Activated naive CD8-positive, alpha-beta T cell treated with anti-CD3 and anti-CD28 coated beads, Interleukin-2, amount 10 ng/mL, durations not matched to agents 7 days and 5 days (primary cell): Measurements from ENCODE around the gene GPR45. TPM values are rescaled to one million over a fixed set of nuclear protein-coding genes. Genes with fewer than 3 reads are reported as not detected.

Experiments
- ATAC-seq: fragments of 150-1000 bp; cut with Tn5 transposase; one replicate; pipeline ENCODE4 v1.10.0; 2021; ENCODE audit warnings: low read depth, moderate library complexity
- POLR2A ChIA-PET: fragments of 350-600 bp; sonication (Branson Sonifier 250); formaldehyde crosslinking; loops from one replicate; lab custom pipeline; 2021; ENCODE audit warnings: antibody characterized with exemption; lab: Charles Lee
- DNase-seq: peaks from one replicate; pipeline ENCODE4 v3.0.0; 2021
- H3K27ac Mint-ChIP-seq: one replicate; pipeline ENCODE4 v1.8.0; 2022; ENCODE audit warnings: mild to moderate bottlenecking, mixed read lengths
- H3K27me3 Mint-ChIP-seq: one replicate; pipeline ENCODE4 v1.8.0; 2022; ENCODE audit warnings: mild to moderate bottlenecking, moderate library complexity, mixed read lengths
- H3K36me3 Mint-ChIP-seq: one replicate; pipeline ENCODE4 v1.8.0; 2021; ENCODE audit warnings: mild to moderate bottlenecking, mixed read lengths
- H3K4me1 Mint-ChIP-seq: one replicate; pipeline ENCODE4 v1.8.0; 2021; ENCODE audit warnings: mixed read lengths
- H3K4me3 Mint-ChIP-seq: one replicate; pipeline ENCODE4 v1.8.0; 2022; ENCODE audit warnings: mild to moderate bottlenecking, moderate library complexity, mixed read lengths
- H3K9me3 Mint-ChIP-seq: one replicate; pipeline ENCODE4 v1.8.0; 2021; ENCODE audit warnings: mixed read lengths
- total RNA-seq, 2 experiments: library from RNA; stranded (reverse); gene quantifications; one replicate each; pipeline ENCODE4 v1.2.3, GENCODE V29; 2021

The GPR45 gene
- total RNA-seq, 2 experiments from 2014 or later: not detected

GRCh38 chr2:105261061-105261460 lies 19.5 kb downstream of the GPR45 start:
- Mint-ChIP-seq H3K36me3 (peaks cover 3% of the 10 kb centered on the region), H3K9me3 (no peaks in the 10 kb centered on the region), H3K27ac (no peak overlapping the region), H3K4me1 (no peaks in the 10 kb centered on the region), H3K27me3 (no peaks in the 10 kb centered on the region), H3K4me3 (no peak overlapping the region)
- ATAC-seq (no peak), DNase-seq (no peak)
- POLR2A ChIA-PET: no interaction called here

- POLR2A ChIA-PET: no interaction called here
- no peaks in the 10 kb centered on the region for H3K4me1 Mint-ChIP-seq
- DNase-seq (no peak), ATAC-seq (no peak)
- H3K27ac Mint-ChIP-seq: no peak overlapping the region
- H3K27me3 Mint-ChIP-seq: no peaks in the 10 kb centered on the region
- no peaks in the 10 kb centered on the region for H3K9me3 Mint-ChIP-seq
- peaks cover 7% of the 10 kb centered on the region for H3K36me3 Mint-ChIP-seq
- no peak overlapping the region for H3K4me3 Mint-ChIP-seq
These were observed 21.1 kb downstream of the GPR45 start for GRCh38 chr2:105262651-105263091.

- DNase-seq: no peak
- ATAC-seq: no peak
- POLR2A ChIA-PET: no interaction called here
- no peak overlapping the region for H3K4me3 Mint-ChIP-seq
- H3K9me3 Mint-ChIP-seq: no peaks in the 10 kb centered on the region
- peaks cover 6% of the 10 kb centered on the region for H3K36me3 Mint-ChIP-seq
- H3K27ac Mint-ChIP-seq: no peak overlapping the region
- no peaks in the 10 kb centered on the region for H3K4me1 Mint-ChIP-seq
- no peaks in the 10 kb centered on the region for H3K27me3 Mint-ChIP-seq
These were observed 27.9 kb downstream of the GPR45 start for GRCh38 chr2:105269426-105269825.

GRCh38 chr2:105271393-105272045 lies 30.0 kb downstream of the GPR45 start:
- Mint-ChIP-seq H3K36me3 (peaks cover 2% of the 10 kb centered on the region), H3K27ac (no peak overlapping the region), H3K9me3 (no peaks in the 10 kb centered on the region), H3K4me3 (no peak overlapping the region), H3K27me3 (no peaks in the 10 kb centered on the region), H3K4me1 (no peaks in the 10 kb centered on the region)
- no peak for ATAC-seq
- DNase-seq: no peak
- POLR2A ChIA-PET: no interaction called here

GRCh38 chr2:105272176-105272575 lies 30.6 kb downstream of the GPR45 start:
- no peak overlapping the region for H3K4me3 Mint-ChIP-seq
- no peak overlapping the region for H3K27ac Mint-ChIP-seq
- POLR2A ChIA-PET: no interaction called here
- no peaks in the 10 kb centered on the region for H3K27me3 Mint-ChIP-seq
- no peaks in the 10 kb centered on the region for H3K4me1 Mint-ChIP-seq
- ATAC-seq (no peak), DNase-seq (no peak)
- H3K36me3 Mint-ChIP-seq: peaks cover 2% of the 10 kb centered on the region
- H3K9me3 Mint-ChIP-seq: no peaks in the 10 kb centered on the region

GRCh38 chr2:105274046-105274445 lies 32.5 kb downstream of the GPR45 start:
- POLR2A ChIA-PET: no interaction called here
- no peak overlapping the region for H3K27ac Mint-ChIP-seq
- no peaks in the 10 kb centered on the region for H3K9me3 Mint-ChIP-seq
- no peaks in the 10 kb centered on the region for H3K4me1 Mint-ChIP-seq
- peaks cover 4% of the 10 kb centered on the region for H3K36me3 Mint-ChIP-seq
- DNase-seq (no peak), ATAC-seq (no peak)
- no peak overlapping the region for H3K4me3 Mint-ChIP-seq
- no peaks in the 10 kb centered on the region for H3K27me3 Mint-ChIP-seq

GRCh38 chr2:105278654-105279053 lies 37.1 kb downstream of the GPR45 start:
- POLR2A ChIA-PET: interaction anchor here (0.7 kb wide), 1 partner anchor 20 kb away, joined by 4 read pairs; no protein-coding TSS in a partner anchor
- no peak for ATAC-seq
- no peak overlapping the region for H3K27ac Mint-ChIP-seq
- DNase-seq: no peak
- H3K4me1 Mint-ChIP-seq: peaks cover 2% of the 10 kb centered on the region
- no peaks in the 10 kb centered on the region for H3K27me3 Mint-ChIP-seq
- no peaks in the 10 kb centered on the region for H3K9me3 Mint-ChIP-seq
- H3K36me3 Mint-ChIP-seq: peaks cover 8% of the 10 kb centered on the region
- no peak overlapping the region for H3K4me3 Mint-ChIP-seq

GRCh38 chr2:105279126-105279525 lies 37.6 kb downstream of the GPR45 start:
- no peak for ATAC-seq

GRCh38 chr2:105280281-105280680 lies 38.7 kb downstream of the GPR45 start:
- DNase-seq: no peak
- H3K4me1 Mint-ChIP-seq: peaks cover 2% of the 10 kb centered on the region
- ATAC-seq: no peak
- POLR2A ChIA-PET: no interaction called here
- H3K27me3 Mint-ChIP-seq: no peaks in the 10 kb centered on the region
- H3K36me3 Mint-ChIP-seq: peaks cover 8% of the 10 kb centered on the region
- H3K4me3 Mint-ChIP-seq: no peak overlapping the region
- no peaks in the 10 kb centered on the region for H3K9me3 Mint-ChIP-seq
- no peak overlapping the region for H3K27ac Mint-ChIP-seq

More at GRCh38 chr2:105279126-105279525, 37.6 kb downstream of the GPR45 start:
- H3K27ac Mint-ChIP-seq: no peak overlapping the region
- H3K36me3 Mint-ChIP-seq: peaks cover 8% of the 10 kb centered on the region
- DNase-seq: no peak
- H3K4me1 Mint-ChIP-seq: peaks cover 2% of the 10 kb centered on the region
- no peaks in the 10 kb centered on the region for H3K27me3 Mint-ChIP-seq
- POLR2A ChIA-PET: no interaction called here
- no peak overlapping the region for H3K4me3 Mint-ChIP-seq
- H3K9me3 Mint-ChIP-seq: no peaks in the 10 kb centered on the region

- DNase-seq: no peak
- POLR2A ChIA-PET: no interaction called here
- no peak for ATAC-seq
- Mint-ChIP-seq H3K27ac (no peak overlapping the region), H3K27me3 (no peaks in the 10 kb centered on the region), H3K9me3 (no peaks in the 10 kb centered on the region), H3K36me3 (peaks cover 11% of the 10 kb centered on the region), H3K4me1 (peaks cover 5% of the 10 kb centered on the region), H3K4me3 (no peak overlapping the region)
These were observed 42.0 kb downstream of the GPR45 start for GRCh38 chr2:105283532-105283931.

- H3K36me3 Mint-ChIP-seq: peaks cover 8% of the 10 kb centered on the region
- POLR2A ChIA-PET: no interaction called here
- peaks cover 3% of the 10 kb centered on the region for H3K4me1 Mint-ChIP-seq
- ATAC-seq (no peak), DNase-seq (no peak)
- H3K4me3 Mint-ChIP-seq: no peak overlapping the region
- no peaks in the 10 kb centered on the region for H3K9me3 Mint-ChIP-seq
- H3K27me3 Mint-ChIP-seq: no peaks in the 10 kb centered on the region
- H3K27ac Mint-ChIP-seq: no peak overlapping the region
These were observed 46.1 kb downstream of the GPR45 start for GRCh38 chr2:105287692-105288091.

GRCh38 chr2:105288133-105288532 lies 46.6 kb downstream of the GPR45 start:
- Mint-ChIP-seq H3K4me1 (peaks cover 3% of the 10 kb centered on the region), H3K9me3 (no peaks in the 10 kb centered on the region), H3K27ac (no peak overlapping the region), H3K36me3 (peaks cover 8% of the 10 kb centered on the region), H3K4me3 (no peak overlapping the region), H3K27me3 (no peaks in the 10 kb centered on the region)
- POLR2A ChIA-PET: no interaction called here
- DNase-seq (no peak), ATAC-seq (no peak)

- Mint-ChIP-seq H3K27ac (no peak overlapping the region), H3K9me3 (no peaks in the 10 kb centered on the region), H3K27me3 (no peaks in the 10 kb centered on the region), H3K36me3 (peaks cover 17% of the 10 kb centered on the region), H3K4me3 (no peak overlapping the region), H3K4me1 (peaks cover 5% of the 10 kb centered on the region)
- no peak for ATAC-seq
- POLR2A ChIA-PET: interaction anchor here (0.7 kb wide), 1 partner anchor 8 kb away, joined by 3 read pairs; no protein-coding TSS in a partner anchor
- no peak for DNase-seq
These were observed 49.6 kb downstream of the GPR45 start for GRCh38 chr2:105290981-105291660.

GRCh38 chr2:105291981-105292380 lies 50.4 kb downstream of the GPR45 start:
- POLR2A ChIA-PET: no interaction called here
- Mint-ChIP-seq H3K4me3 (no peak overlapping the region), H3K36me3 (peaks cover 17% of the 10 kb centered on the region), H3K4me1 (peaks cover 5% of the 10 kb centered on the region), H3K27me3 (no peaks in the 10 kb centered on the region), H3K27ac (no peak overlapping the region), H3K9me3 (no peaks in the 10 kb centered on the region)
- no peak for ATAC-seq
- DNase-seq: no peak
